B cell (primary cell): ENCODE measurements around the gene C2CD2L. TPM values are rescaled to one million over a fixed set of nuclear protein-coding genes. Genes with fewer than 3 reads are reported as not detected.
A peak's percentile ranks its signal among the peaks of the same experiment; 100 is the strongest.

Source experiments
- ATAC-seq: fragments of 200-7000 bp; cut with Tn5 transposase; one replicate; pipeline ENCODE4 v1.10.0; 2021; ENCODE audit warnings: low read depth, mild to moderate bottlenecking, moderate number of reproducible peaks, moderate library complexity
- CTCF ChIA-PET: fragments of 350-600 bp; sonication (Branson Sonifier 250); formaldehyde crosslinking; loops from one replicate; lab custom pipeline; 2021; ENCODE audit warnings: antibody characterized with exemption, inconsistent platforms; lab: Charles Lee
- POLR2A ChIA-PET: fragments of 350-600 bp; sonication (Branson Sonifier 250); formaldehyde crosslinking; loops from one replicate; lab custom pipeline; 2021; ENCODE audit warnings: antibody characterized with exemption; lab: Charles Lee
- DNase-seq: peaks from one replicate; pipeline ENCODE4 v3.0.0; 2013
- H2AFZ ChIP-seq: 2 replicates; pipeline ENCODE4 v1.6.1; 2012; ENCODE audit warnings: mild to moderate bottlenecking, low read depth, low read length; ENCODE audit not compliant: insufficient read depth, poor library complexity, severe bottlenecking
- H3K27ac ChIP-seq, 2 donors: 1 replicate in 1 of 2; 2 replicates in 1 of 2; pipeline ENCODE4 v1.5.1; 2012 to 2013; ENCODE audit warnings: low read length in 2 of 2, mild to moderate bottlenecking in 2 of 2, moderate library complexity in 1 of 2
- H3K27me3 ChIP-seq, 4 experiments: fragments of 200-600 bp in 1 of 4; sonication (generic) in 1 of 4; replicated peaks in 1 of 4; 1 replicate in 2 of 4; 2 replicates in 2 of 4; pipeline versions ENCODE4 v1.6.1 to v1.7.0; 2013 to 2016; ENCODE audit warnings: low read length in 3 of 4, mild to moderate bottlenecking in 2 of 4, mixed read lengths in 1 of 4, moderate library complexity in 1 of 4; ENCODE audit not compliant: insufficient read depth in 4 of 4, control insufficient read depth in 3 of 4; ENCODE audit errors: control extremely low read depth in 1 of 4
- H3K36me3 ChIP-seq, 2 experiments: replicated peaks in 1 of 2; 1 replicate in 1 of 2; 2 replicates in 1 of 2; pipeline versions ENCODE4 v1.6.1 to v1.7.1; 2013; ENCODE audit warnings: low read length in 1 of 2; ENCODE audit not compliant: insufficient read depth in 2 of 2, control insufficient read depth in 1 of 2; ENCODE audit errors: control extremely low read depth in 1 of 2, extremely low read depth in 1 of 2
- H3K4me1 ChIP-seq, 2 donors: fragments of 200-600 bp in 1 of 2; sonication (generic) in 1 of 2; 1 replicate in 1 of 2; 2 replicates in 1 of 2; pipeline versions ENCODE4 v1.5.1 to v1.6.1; 2013 to 2017; ENCODE audit warnings: low read length in 2 of 2; ENCODE audit not compliant: control insufficient read depth in 2 of 2, insufficient read depth in 2 of 2
- H3K4me2 ChIP-seq: replicated peaks from 2 replicates; pipeline ENCODE3; 2012; ENCODE audit warnings: mild to moderate bottlenecking, low read depth, low read length; ENCODE audit not compliant: poor library complexity, severe bottlenecking
- H3K4me3 ChIP-seq, 5 experiments: fragments of 200-600 bp in 1 of 5; sonication (generic) in 1 of 5; 1 replicate in 3 of 5; 2 replicates in 2 of 5; pipeline versions ENCODE4 v1.5.1 to v1.7.0; 2011 to 2016; ENCODE audit warnings: low read length in 4 of 5, mild to moderate bottlenecking in 4 of 5, low read depth in 2 of 5, control low read depth in 1 of 5, moderate library complexity in 1 of 5; ENCODE audit not compliant: insufficient read depth in 1 of 5; ENCODE audit errors: control extremely low read depth in 1 of 5, extremely low read depth in 1 of 5
- H3K79me2 ChIP-seq: fragments of 200-600 bp; sonication (generic); one replicate; pipeline ENCODE4 v1.6.0; 2016; ENCODE audit warnings: low read length; ENCODE audit not compliant: control insufficient read depth, insufficient read depth
- H3K9ac ChIP-seq: fragments of 200-600 bp; sonication (generic); 2 replicates; pipeline ENCODE4 v1.6.1; 2017; ENCODE audit warnings: mild to moderate bottlenecking, low read length, moderate library complexity
- H3K9me3 ChIP-seq, 3 donors: one replicate each; pipeline versions ENCODE4 v1.6.1 to v1.7.1; 2013; ENCODE audit warnings: low read length in 2 of 3; ENCODE audit not compliant: control insufficient read depth in 2 of 3, insufficient read depth in 1 of 3; ENCODE audit errors: control extremely low read depth in 1 of 3
- H4K20me1 ChIP-seq: 2 replicates; pipeline ENCODE4 v1.6.0; 2012; ENCODE audit warnings: mild to moderate bottlenecking, low read length; ENCODE audit not compliant: insufficient read depth, control insufficient read depth, poor library complexity, severe bottlenecking
- H3K27ac Mint-ChIP-seq: one replicate; pipeline ENCODE4 v1.8.0; 2021; ENCODE audit warnings: mixed read lengths
- H3K27me3 Mint-ChIP-seq: one replicate; pipeline ENCODE4 v1.8.0; 2021; ENCODE audit warnings: mixed read lengths
- H3K4me1 Mint-ChIP-seq: one replicate; pipeline ENCODE4 v1.8.0; 2021; ENCODE audit warnings: mixed read lengths
- H3K4me3 Mint-ChIP-seq: one replicate; pipeline ENCODE4 v1.8.0; 2021; ENCODE audit warnings: mixed read lengths
- H3K9me3 Mint-ChIP-seq: one replicate; pipeline ENCODE4 v1.8.0; 2022; ENCODE audit warnings: mixed read lengths; ENCODE audit not compliant: insufficient read depth
- EZH2 ChIP-seq: IDR thresholded peaks from 2 replicates; pipeline ENCODE4 v1.6.1; 2012; ENCODE audit warnings: borderline replicate concordance, low read depth, mild to moderate bottlenecking, moderate library complexity, low read length; ENCODE audit not compliant: insufficient read depth, poor library complexity, severe bottlenecking
- WGBS: methylation state at CpG from one replicate; pipeline ENCODE4 v1.1.5; 2013; ENCODE audit warnings: missing lambda C conversion rate; ENCODE audit not compliant: insufficient coverage; 5-methylcytosine and 5-hydroxymethylcytosine counted together
- intact Hi-C: fragments of 100-400 bp; cut with micrococcal nuclease; formaldehyde crosslinking; loops from one replicate; pipeline ENCODE4 v1.10.0; 2022
- polyA plus RNA-seq: library from polyadenylated mRNA; depleted of rRNA; stranded (reverse); fragments of >200 nt; gene quantifications from 2 replicates; pipeline ENCODE4 v1.2.3, GENCODE V29; 2012
- total RNA-seq, 2 donors: library from RNA; stranded (reverse); fragments of 120-200 nt in 1 of 2; gene quantifications; 1 replicate in 1 of 2; 2 replicates in 1 of 2; pipeline versions ENCODE4 v1.2.3 to v1.2.4, GENCODE V29; 2013 to 2022
- TF ChIP-seq, protein P1 (sequence below): fragments of 200-600 bp; IDR thresholded peaks from one replicate; pipeline ENCODE4 v1.8.0; 2022; ENCODE audit warnings: antibody characterized with exemption, mild to moderate bottlenecking

C2CD2L gene
- total and polyA plus RNA-seq, 2 donors (not counting 1 experiment from before 2014, with no cell fraction given) = 9.5 to 17.0 TPM

DNA sequence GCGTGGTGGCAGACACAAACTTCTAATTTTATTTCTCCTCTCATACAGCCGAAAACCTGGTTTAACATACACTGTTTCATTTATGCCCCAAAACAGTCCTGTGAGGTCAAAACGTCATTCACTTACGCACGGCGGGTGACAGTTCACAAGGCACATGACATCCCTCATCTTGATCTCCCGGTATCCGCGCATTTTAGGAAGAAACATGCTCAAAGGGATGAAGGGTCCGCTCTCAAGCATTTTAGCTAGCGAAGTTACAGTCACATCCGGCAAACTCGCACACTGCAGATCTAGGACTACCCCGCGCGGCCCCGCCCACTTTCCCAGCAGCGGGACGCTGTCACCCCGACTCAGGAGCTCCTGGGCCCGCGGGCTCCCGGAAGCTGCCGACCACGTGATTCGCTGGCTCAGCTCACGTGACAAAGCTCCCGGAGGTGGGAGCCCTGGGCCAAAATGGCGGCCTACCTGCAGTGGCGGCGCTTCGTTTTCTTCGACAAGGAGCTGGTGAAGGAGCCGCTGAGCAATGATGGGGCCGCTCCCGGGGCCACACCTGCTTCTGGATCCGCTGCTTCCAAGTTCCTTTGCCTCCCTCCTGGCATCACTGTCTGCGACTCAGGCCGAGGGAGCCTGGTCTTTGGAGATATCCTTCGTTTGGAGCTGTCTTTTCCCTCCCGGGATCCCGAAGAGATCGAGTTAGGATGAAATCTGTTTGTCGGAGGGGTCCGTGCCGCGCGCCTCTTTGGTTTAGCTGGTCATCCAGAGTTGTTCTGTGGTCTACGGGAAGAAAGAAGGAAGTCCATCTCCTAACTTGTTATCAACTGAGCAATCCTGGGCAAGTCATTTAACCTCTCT is 39.5 kb upstream of the C2CD2L start, which contains the start of gene VPS11:
Gene VPS11, plus strand, starts transcription at position 448 of the 852 bp plus-strand sequence. Its CDS starts 6 bp downstream, at position 454.
- Histone ChIP-seq H3K27me3 (no peaks in the 10 kb centered on the region), H3K4me2 (peak within 1 kb of the TSS; percentile 89), H3K9ac (peak within 1 kb of the TSS; percentile 95), H2AFZ (peak within 1 kb of the TSS; percentile 97), H4K20me1 (no peaks in the 10 kb centered on the region), H3K9me3 (no peaks in the 10 kb centered on the region), H3K4me3 (peak within 1 kb of the TSS; percentile 72 to 98 (median 96)), H3K36me3 (peaks cover 3 to 29% of the 10 kb centered on the region in 2 experiments), H3K27ac (peak within 1 kb of the TSS; percentile 88 to 92), H3K4me1 (peaks cover 15 to 28% of the 10 kb centered on the region in 2 donors), H3K79me2 (peaks cover 68% of the 10 kb centered on the region)
- H3K4me1 Mint-ChIP-seq = peaks cover 38% of the 10 kb centered on the region
- TF ChIP-seq, protein P1, sequence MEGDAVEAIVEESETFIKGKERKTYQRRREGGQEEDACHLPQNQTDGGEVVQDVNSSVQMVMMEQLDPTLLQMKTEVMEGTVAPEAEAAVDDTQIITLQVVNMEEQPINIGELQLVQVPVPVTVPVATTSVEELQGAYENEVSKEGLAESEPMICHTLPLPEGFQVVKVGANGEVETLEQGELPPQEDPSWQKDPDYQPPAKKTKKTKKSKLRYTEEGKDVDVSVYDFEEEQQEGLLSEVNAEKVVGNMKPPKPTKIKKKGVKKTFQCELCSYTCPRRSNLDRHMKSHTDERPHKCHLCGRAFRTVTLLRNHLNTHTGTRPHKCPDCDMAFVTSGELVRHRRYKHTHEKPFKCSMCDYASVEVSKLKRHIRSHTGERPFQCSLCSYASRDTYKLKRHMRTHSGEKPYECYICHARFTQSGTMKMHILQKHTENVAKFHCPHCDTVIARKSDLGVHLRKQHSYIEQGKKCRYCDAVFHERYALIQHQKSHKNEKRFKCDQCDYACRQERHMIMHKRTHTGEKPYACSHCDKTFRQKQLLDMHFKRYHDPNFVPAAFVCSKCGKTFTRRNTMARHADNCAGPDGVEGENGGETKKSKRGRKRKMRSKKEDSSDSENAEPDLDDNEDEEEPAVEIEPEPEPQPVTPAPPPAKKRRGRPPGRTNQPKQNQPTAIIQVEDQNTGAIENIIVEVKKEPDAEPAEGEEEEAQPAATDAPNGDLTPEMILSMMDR = no peak
- no peak for TF ChIP-seq EZH2
- ChIA-PET CTCF (interaction anchor here (0.6 to 1.7 kb wide), 20 partner anchors 10 to 254 kb away, joined by 3 to 7 read pairs (median 3); partner anchors contain the start of genes C2CD2L, CBL, DPAGT1 and HINFP), POLR2A (interaction anchor here (0.7 to 2.2 kb wide), 13 partner anchors 10 to 495 kb away, joined by 3 to 18 read pairs (median 8); partner anchors contain the start of genes ARCN1, C2CD2L, DPAGT1 and HMBS)
- peak within 1 kb of the TSS; percentile 98 for H3K27ac Mint-ChIP-seq
- under 1% methylated on average over 48 of the region's 49 CpGs for WGBS
- H3K4me3 Mint-ChIP-seq = peak within 1 kb of the TSS; percentile 100
- intact Hi-C loops = loop anchor here (1.0 kb wide), 8 partner anchors 10 to 130 kb away; partner anchors contain the start of genes HINFP, HMBS, HYOU1 and RPS25
- DNase-seq = peak; percentile 97
- no peaks in the 10 kb centered on the region for H3K9me3 Mint-ChIP-seq
- H3K27me3 Mint-ChIP-seq = no peaks in the 10 kb centered on the region
- ATAC-seq = peak; percentile 96
